Measurements from ENCODE around the gene GPR35.

The GPR35 gene

GRCh38 chr2:240624950-240625621, at the start of gene GPR35:
GPR35 (plus strand) TSS chr2:240625480; CDS start chr2:240629953, 4,473 bp downstream.
- DNase-seq: no peak

GRCh38 chr2:240576036-240576435, 49.2 kb upstream of the GPR35 start:
- no peak for DNase-seq

- no peak for DNase-seq
Measured at GRCh38 chr2:240576436-240577205, 48.7 kb upstream of the GPR35 start.

GRCh38 chr2:240577281-240578109, 47.8 kb upstream of the GPR35 start:
- no peak for DNase-seq

- DNase-seq: no peak
Measured at GRCh38 chr2:240578110-240578450, 47.2 kb upstream of the GPR35 start.

DNA sequence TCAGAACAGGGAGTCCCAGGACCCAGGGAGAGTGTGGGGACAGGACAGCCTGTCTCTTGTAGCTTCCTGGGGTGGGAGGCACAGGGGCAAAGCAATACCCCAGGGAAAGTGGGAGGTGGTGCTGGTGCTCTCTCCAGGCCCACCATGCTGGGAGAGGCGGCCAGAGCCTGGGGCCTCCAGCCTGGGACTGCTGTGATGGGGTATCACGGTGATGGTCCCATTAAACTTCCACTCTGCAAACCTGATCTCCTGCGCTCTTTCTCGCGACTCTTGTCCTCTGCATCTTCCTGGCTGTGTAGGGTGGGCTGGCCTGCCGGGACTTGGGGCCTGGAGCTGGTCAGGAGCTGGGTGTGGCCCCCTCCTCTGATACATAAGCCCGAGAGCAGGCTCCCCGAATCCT, 46.8 kb upstream of the GPR35 start:
- DNase-seq: no peak

- no peak for DNase-seq
Measured at GRCh38 chr2:240579071-240579762, 46.1 kb upstream of the GPR35 start.

DNA sequence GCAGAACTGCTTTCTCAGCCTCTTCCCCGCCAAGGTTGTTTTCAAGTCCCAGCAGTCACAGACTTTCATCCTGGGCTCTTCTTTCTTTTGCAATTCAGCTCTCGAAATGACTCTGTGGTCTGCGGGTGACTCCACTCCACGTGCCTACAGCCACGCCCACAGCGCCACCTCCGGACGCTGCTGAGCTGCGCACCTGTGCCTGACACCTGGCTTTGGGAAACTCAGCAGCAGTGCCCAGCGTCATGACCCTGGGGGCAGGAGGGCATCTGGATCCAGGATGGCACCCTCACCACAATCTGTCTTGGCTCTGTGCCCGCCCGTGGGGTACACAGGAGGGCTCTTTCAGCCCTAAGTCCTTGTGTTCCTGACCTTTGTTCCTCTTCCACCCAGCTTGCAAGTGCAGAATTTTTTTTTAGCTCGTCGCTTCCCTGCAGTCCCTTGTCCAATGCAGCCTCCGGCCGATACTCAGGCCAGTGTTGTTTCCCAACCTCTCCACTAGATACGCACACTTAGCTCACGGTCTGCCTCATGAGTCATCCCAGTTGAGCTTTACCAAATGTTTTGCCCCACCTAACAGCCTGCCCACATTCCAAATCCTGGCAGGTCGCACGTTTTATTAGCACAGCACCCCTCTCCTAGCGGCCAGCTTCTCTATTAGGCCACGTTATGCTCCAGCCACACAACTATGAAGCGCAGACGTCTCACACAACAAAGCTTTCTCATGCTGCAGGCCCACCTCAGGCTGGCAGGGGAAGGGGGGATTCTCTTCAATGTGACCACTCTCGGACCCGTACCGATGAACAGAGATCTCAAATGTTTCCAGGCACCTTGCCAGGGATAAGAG, 45.3 kb upstream of the GPR35 start:
- DNase-seq: no peak

GRCh38 chr2:240581811-240582210, 43.5 kb upstream of the GPR35 start:
- no peak for DNase-seq

GRCh38 chr2:240582781-240583180, 42.5 kb upstream of the GPR35 start:
- DNase-seq: no peak

GRCh38 chr2:240583774-240584173, 41.5 kb upstream of the GPR35 start:
- DNase-seq: no peak

- DNase-seq: no peak
Measured at GRCh38 chr2:240584486-240585031, 40.7 kb upstream of the GPR35 start.

GRCh38 chr2:240585101-240585500, 40.2 kb upstream of the GPR35 start:
- DNase-seq: no peak

- DNase-seq: no peak
Measured at GRCh38 chr2:240585681-240586197, 39.5 kb upstream of the GPR35 start.

DNA sequence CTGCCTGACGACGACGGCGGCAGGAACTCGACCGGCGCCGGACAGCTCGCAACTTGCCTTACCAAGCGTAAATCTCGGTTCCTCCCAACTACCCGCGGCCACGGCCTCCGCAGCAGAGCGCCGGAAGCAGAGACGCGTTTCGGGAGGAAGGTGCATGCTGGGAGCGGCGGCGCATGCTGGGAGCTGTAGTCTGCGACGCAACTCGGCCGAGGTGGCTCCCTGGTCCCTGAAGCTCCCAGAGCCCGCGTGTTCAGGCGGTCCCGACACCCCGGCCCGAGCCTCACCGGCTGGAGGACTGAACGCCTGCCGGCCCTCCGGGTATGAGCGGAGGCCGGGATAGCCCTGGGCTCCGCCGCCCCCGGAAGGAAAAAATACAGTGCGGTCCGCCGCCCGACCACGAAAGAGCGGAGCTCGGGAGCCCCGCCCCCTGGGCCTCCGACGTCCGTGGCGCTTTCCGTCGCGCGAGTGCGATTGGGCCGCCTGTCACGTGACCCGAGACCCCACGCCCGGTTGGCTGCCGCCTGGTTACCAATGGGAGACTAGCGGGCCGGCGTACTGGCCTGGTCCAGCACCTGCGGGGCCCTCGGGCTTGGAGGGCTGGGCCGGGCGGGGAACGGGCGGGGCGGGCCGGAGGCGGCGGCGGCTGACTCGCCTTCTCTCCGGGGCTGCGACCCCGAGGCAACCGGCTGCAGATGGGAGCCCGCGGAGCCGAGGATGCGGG, 38.9 kb upstream of the GPR35 start, which contains the start of gene CAPN10:
Gene CAPN10, plus strand, starts transcription at position 537 of the 721 bp plus-strand sequence. Its CDS starts 178 bp downstream, at position 715.
- DNase-seq: peak; percentile 97

DNA sequence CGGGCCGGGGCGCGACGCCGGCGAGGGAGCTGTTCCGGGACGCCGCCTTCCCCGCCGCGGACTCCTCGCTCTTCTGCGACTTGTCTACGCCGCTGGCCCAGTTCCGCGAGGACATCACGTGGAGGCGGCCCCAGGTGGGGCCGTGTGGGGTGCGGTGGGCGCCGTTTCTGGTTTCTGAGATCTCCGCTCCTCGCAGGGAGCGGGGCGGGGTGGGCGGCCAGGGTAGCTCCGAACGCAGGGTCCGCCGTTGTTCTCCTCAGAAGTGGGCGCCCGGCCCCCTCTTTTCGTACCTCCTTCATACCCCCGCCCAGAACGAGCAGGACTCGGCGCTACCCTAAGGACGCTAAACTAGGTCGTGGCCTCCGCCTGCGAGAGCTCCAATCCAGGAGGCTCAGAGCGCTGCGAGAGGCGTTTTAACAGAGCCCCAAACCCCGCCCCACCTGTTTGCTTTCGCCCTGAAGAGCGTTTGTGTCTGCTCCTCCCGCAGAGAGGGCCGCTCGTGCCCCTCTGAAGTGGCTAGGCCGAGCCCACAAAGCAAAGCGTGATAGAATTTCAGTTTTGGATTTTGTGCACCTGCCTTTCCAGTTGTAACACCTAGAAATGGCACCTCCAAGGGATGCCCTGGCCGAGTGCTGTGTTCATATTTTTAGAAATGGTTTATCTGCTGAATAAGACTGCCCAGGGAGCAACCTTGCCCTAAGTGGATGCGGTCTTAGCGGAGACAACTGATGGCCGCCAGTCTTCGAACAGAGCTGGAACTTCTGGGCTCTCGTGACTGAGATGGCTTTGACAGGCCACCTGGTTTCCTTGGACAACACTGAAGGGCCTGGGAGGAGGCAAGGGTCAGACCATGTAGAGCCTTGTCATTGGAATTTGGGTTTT, 38.1 kb upstream of the GPR35 start:
- DNase-seq: peak; percentile 80

- DNase-seq: no peak
Measured at GRCh38 chr2:240588006-240588655, 37.1 kb upstream of the GPR35 start.

DNA sequence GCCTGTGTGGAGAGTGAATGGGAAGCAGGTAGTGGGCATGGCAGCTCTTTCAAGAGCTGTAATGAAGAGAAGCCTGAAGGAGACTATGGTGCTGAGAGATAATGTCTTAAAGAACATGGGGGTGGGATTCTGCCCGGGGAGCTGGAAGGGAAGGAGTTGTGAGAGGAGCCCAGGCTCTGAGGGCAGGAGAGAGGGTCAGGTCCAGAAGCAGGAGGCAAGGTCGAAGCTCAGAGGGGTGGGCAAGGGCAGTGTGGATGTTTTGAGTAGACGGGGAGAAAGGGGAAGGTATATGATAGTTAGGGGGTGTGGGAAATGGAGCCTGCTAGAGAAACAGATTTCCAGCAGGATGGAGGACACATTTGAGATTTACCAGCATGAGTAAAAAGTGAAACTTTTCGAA, 36.6 kb upstream of the GPR35 start:
- DNase-seq: no peak

DNA sequence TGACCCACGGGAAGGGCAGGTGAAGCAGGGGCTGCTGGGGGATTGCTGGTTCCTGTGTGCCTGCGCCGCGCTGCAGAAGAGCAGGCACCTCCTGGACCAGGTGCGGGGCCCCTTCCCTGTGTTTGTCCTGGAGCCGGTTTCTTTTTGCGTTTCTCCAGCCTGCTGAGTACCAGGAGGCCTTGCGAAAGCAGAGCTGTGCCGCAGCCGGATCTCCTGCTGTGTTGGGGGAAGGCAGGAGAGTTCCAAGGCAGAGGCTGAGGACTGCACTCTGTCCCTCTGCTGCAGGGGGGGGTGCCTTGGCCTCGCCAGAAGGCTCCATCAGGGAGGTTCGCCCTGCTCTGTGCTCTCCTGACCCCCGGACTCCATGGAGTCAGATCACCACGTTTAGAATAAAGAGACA, 35.9 kb upstream of the GPR35 start:
- DNase-seq: no peak
